ENCODE results near the gene H3-3A. TPM values are rescaled to one million over a fixed set of nuclear protein-coding genes. Genes with fewer than 3 reads are reported as not detected.

Gene H3-3A
- total and polyA plus RNA-seq, 12 donors = 259 to 452 (median 317) TPM

DNA sequence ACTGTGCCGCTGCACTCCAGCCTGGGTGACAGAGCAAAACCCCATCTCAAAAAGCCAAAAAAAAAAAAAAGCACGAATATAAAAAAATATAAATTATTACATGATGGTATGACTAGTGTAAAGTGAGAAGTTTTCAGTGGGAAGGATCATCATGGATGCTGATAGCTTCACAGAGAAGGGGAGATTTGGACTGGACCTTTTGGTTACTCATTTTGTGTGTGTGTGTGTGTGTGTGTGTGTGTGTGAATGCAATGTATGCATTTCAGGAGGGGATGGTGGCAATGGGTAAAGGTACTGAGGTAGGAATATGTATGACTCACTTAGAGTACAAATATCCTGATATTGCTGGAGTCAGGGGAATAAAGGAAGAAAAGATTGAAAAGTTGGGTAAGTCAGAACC lies 40.7 kb upstream of the H3-3A start:
- no peak for TF ChIP-seq CTCF (IDR thresholded peaks at IDR 0.05)

GRCh38 chr1:226023735-226024134 lies 38.8 kb upstream of the H3-3A start:
- H3K27me3 ChIP-seq = no peaks in the 10 kb centered on the region
- peaks cover 0 to 4% (median 0%) of the 10 kb centered on the region in 9 donors for H3K4me1 ChIP-seq
- WGBS, 2 donors = 72 to 81% methylated on average over 5 of the region's 5 CpGs
- H3K27ac ChIP-seq = no peak overlapping the region
- no peaks in the 10 kb centered on the region for H3K36me3 ChIP-seq
- intact Hi-C loops (cut with DNase I) = no loop called here
- H3K9me3 ChIP-seq = no peaks in the 10 kb centered on the region
- ATAC-seq (no peak), DNase-seq (no peak)
- no peak for TF ChIP-seq CTCF (IDR thresholded peaks at IDR 0.05)
- H3K4me3 ChIP-seq = no peak overlapping the region

More for the DNA sequence above, 40.7 kb upstream of the H3-3A start:
- WGBS, 2 donors = 44 to 49% methylated on average over 2 of the region's 2 CpGs
- Histone ChIP-seq H3K27ac (no peak overlapping the region), H3K4me1 (no peaks in the 10 kb centered on the region), H3K9me3 (no peaks in the 10 kb centered on the region), H3K27me3 (no peaks in the 10 kb centered on the region), H3K36me3 (no peaks in the 10 kb centered on the region), H3K4me3 (no peak overlapping the region)
- ATAC-seq (no peak), DNase-seq (no peak)
- intact Hi-C loops (cut with DNase I) = no loop called here

DNA sequence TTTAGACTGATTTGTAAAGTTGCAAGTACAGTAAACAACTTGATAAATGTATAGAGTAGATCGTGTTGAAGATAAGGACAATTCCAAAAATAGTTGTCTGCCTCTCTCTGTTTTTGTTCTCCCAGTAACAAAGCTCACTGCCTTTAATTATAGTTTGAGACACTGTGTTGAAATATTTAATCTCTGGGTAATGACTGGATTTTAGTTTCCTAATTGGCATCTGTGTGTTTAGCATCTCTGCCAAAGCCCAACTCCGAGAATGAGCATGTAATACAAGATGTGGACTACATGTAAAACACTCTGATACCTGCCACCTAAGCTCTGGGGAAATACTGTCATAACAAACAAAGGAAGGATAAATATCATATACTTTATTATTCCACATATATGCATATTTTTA lies 35.7 kb upstream of the H3-3A start:
- TF ChIP-seq CTCF (IDR thresholded peaks at IDR 0.05) = no peak
- intact Hi-C loops (cut with DNase I) = no loop called here
- no peaks in the 10 kb centered on the region for H3K9me3 ChIP-seq
- no peaks in the 10 kb centered on the region for H3K36me3 ChIP-seq
- H3K4me1 ChIP-seq = peaks cover 0 to 23% (median 0%) of the 10 kb centered on the region in 9 donors
- 52 to 62% methylated on average over 2 of the region's 2 CpGs for WGBS, 2 donors
- DNase-seq (no peak), ATAC-seq (no peak)
- no peaks in the 10 kb centered on the region for H3K27me3 ChIP-seq
- H3K4me3 ChIP-seq = no peak overlapping the region
- H3K27ac ChIP-seq = no peak overlapping the region

- DNase-seq (no peak), ATAC-seq (no peak)
- no peak for TF ChIP-seq CTCF (IDR thresholded peaks at IDR 0.05)
- WGBS, 2 donors = 94 to 95% methylated on average over 5 of the region's 5 CpGs
- intact Hi-C loops (cut with DNase I) = no loop called here
- no peaks in the 10 kb centered on the region for H3K36me3 ChIP-seq
- H3K9me3 ChIP-seq = no peaks in the 10 kb centered on the region
- peaks cover 0 to 32% (median 0%) of the 10 kb centered on the region in 9 donors for H3K4me1 ChIP-seq
- H3K4me3 ChIP-seq = no peak overlapping the region
- H3K27ac ChIP-seq = no peak overlapping the region
- no peaks in the 10 kb centered on the region for H3K27me3 ChIP-seq
These were observed 34.8 kb upstream of the H3-3A start for GRCh38 chr1:226027538-226028217.

Measured in heart right ventricle (tissue), 16 donors.